Neuronal stem cell (in vitro differentiated cells): ENCODE results near the gene CRYBB2.
A peak's percentile ranks its signal among the peaks of the same experiment; 100 is the strongest.

Experiments used
- DNase-seq: peaks from one replicate; pipeline ENCODE4 v3.0.0-alpha.2; 2013; ENCODE audit warnings: low spot score
- H2AFZ ChIP-seq: one replicate; pipeline ENCODE4 v1.6.1; 2013; ENCODE audit warnings: mild to moderate bottlenecking, low read length, inconsistent platforms
- H2AK5ac ChIP-seq: 2 replicates; pipeline ENCODE4 v1.6.1; 2013; ENCODE audit warnings: low read depth, mild to moderate bottlenecking, inconsistent platforms, low read length, moderate library complexity, mixed read lengths
- H2BK120ac ChIP-seq: 2 replicates; pipeline ENCODE4 v1.6.1; 2013; ENCODE audit warnings: low read depth, mild to moderate bottlenecking, inconsistent platforms, low read length, moderate library complexity, mixed read lengths
- H2BK12ac ChIP-seq: one replicate; pipeline ENCODE4 v1.6.1; 2013; ENCODE audit warnings: low read length, inconsistent platforms
- H2BK15ac ChIP-seq: 2 replicates; pipeline ENCODE4 v1.6.1; 2013; ENCODE audit warnings: mild to moderate bottlenecking, low read length, inconsistent platforms, mixed read lengths
- H2BK5ac ChIP-seq: one replicate; pipeline ENCODE4 v1.6.1; 2013; ENCODE audit warnings: inconsistent platforms, mild to moderate bottlenecking, low read length, moderate library complexity
- H3K14ac ChIP-seq: one replicate; pipeline ENCODE4 v1.6.1; 2013; ENCODE audit warnings: low read length, inconsistent platforms
- H3K18ac ChIP-seq: 2 replicates; pipeline ENCODE4 v1.6.1; 2013; ENCODE audit warnings: low read length, inconsistent platforms
- H3K23ac ChIP-seq: 2 replicates; pipeline ENCODE4 v1.6.1; 2013; ENCODE audit warnings: low read depth, mild to moderate bottlenecking, mixed read lengths, low read length, inconsistent platforms; ENCODE audit not compliant: poor library complexity
- H3K27ac ChIP-seq: replicated peaks from 3 replicates; pipeline ENCODE4 v1.5.1; 2013; ENCODE audit warnings: low read length, inconsistent platforms
- H3K27me3 ChIP-seq, 3 experiments: 2 replicates each; pipeline ENCODE4 v1.6.1; 2013; ENCODE audit warnings: low read length in 3 of 3, mild to moderate bottlenecking in 2 of 3, inconsistent platforms in 1 of 3, low read depth in 1 of 3, mixed read lengths in 1 of 3, moderate library complexity in 1 of 3; ENCODE audit not compliant: control insufficient read depth in 3 of 3, insufficient read depth in 3 of 3
- H3K36me3 ChIP-seq, 2 donors: replicated peaks in 1 of 2; 2 replicates each; pipeline ENCODE4 v1.6.1; 2013; ENCODE audit warnings: low read length in 2 of 2; ENCODE audit not compliant: control insufficient read depth in 2 of 2, insufficient read depth in 2 of 2
- H3K4ac ChIP-seq: 2 replicates; pipeline ENCODE4 v1.6.1; 2013; ENCODE audit warnings: inconsistent platforms, mild to moderate bottlenecking, low read length, moderate library complexity
- H3K4me1 ChIP-seq, 2 donors: 1 replicate in 1 of 2; 2 replicates in 1 of 2; pipeline ENCODE4 v1.6.1; 2013; ENCODE audit warnings: low read length in 2 of 2, low read depth in 1 of 2; ENCODE audit not compliant: control insufficient read depth in 2 of 2, insufficient read depth in 1 of 2
- H3K4me2 ChIP-seq: one replicate; pipeline ENCODE4 v1.6.1; 2013; ENCODE audit warnings: mild to moderate bottlenecking, low read length, inconsistent platforms; ENCODE audit not compliant: insufficient read depth, poor library complexity, severe bottlenecking
- H3K4me3 ChIP-seq, 2 donors: 2 replicates each; pipeline ENCODE4 v1.5.1; 2013; ENCODE audit warnings: low read length in 2 of 2, mild to moderate bottlenecking in 2 of 2, inconsistent platforms in 1 of 2, moderate library complexity in 1 of 2
- H3K79me1 ChIP-seq: one replicate; pipeline ENCODE4 v1.6.1; 2013; ENCODE audit warnings: low read depth, mild to moderate bottlenecking, inconsistent platforms, low read length, moderate library complexity
- H3K9ac ChIP-seq: one replicate; pipeline ENCODE4 v1.6.1; 2013; ENCODE audit warnings: mild to moderate bottlenecking, low read depth, low read length, inconsistent platforms; ENCODE audit not compliant: poor library complexity
- H3K9me3 ChIP-seq, 2 donors: replicated peaks in 1 of 2; 2 replicates each; pipeline versions ENCODE3 to v1.6.1; 2013; ENCODE audit warnings: low read length in 2 of 2, mild to moderate bottlenecking in 2 of 2, inconsistent platforms in 1 of 2, low read depth in 1 of 2, mixed read lengths in 1 of 2, moderate library complexity in 1 of 2; ENCODE audit not compliant: control insufficient read depth in 2 of 2, insufficient read depth in 1 of 2
- H4K8ac ChIP-seq: one replicate; pipeline ENCODE4 v1.6.1; 2013; ENCODE audit warnings: low read depth, mild to moderate bottlenecking, inconsistent platforms, low read length, moderate library complexity
- H4K91ac ChIP-seq: one replicate; pipeline ENCODE4 v1.6.1; 2013; ENCODE audit warnings: low read length, low read depth, mild to moderate bottlenecking, inconsistent platforms; ENCODE audit not compliant: poor library complexity
- WGBS, 2 donors: extraction: QIAGEN DNeasy Blood & Tissue Kit; methylation state at CpG; one replicate each; pipeline ENCODE4 v1.1.7; 2013; ENCODE audit warnings: missing lambda C conversion rate in 2 of 2, mixed read lengths in 1 of 2; ENCODE audit not compliant: insufficient read length in 2 of 2, insufficient replicate concordance in 1 of 2; ENCODE audit errors: extremely low coverage in 2 of 2; 5-methylcytosine and 5-hydroxymethylcytosine counted together

The CRYBB2 gene

GRCh38 chr22:25193130-25193529, 26.3 kb upstream of the CRYBB2 start:
- Histone ChIP-seq H4K8ac (no peak overlapping the region), H3K4me2 (no peak overlapping the region), H3K4me1 (peaks cover 2 to 4% of the 10 kb centered on the region in 2 donors), H3K27me3 (no peaks in the 10 kb centered on the region), H2BK5ac (no peak overlapping the region), H3K9ac (no peak overlapping the region), H2BK15ac (no peak overlapping the region), H2AK5ac (no peak overlapping the region), H2AFZ (no peak overlapping the region), H3K27ac (no peak overlapping the region), H3K14ac (no peak overlapping the region), H3K23ac (no peak overlapping the region), H3K79me1 (no peaks in the 10 kb centered on the region), H3K9me3 (no peaks in the 10 kb centered on the region), H2BK12ac (no peak overlapping the region), H4K91ac (no peak overlapping the region), H3K36me3 (peaks cover 10 to 28% of the 10 kb centered on the region in 2 donors), H3K18ac (no peak overlapping the region), H3K4ac (no peak overlapping the region), H2BK120ac (no peak overlapping the region), H3K4me3 (no peak overlapping the region)
- no peak for DNase-seq
- WGBS, 2 donors: no CpG with 5 or more reads among the region's 4 CpGs

GRCh38 chr22:25193548-25193947, 25.9 kb upstream of the CRYBB2 start:
- Histone ChIP-seq H4K8ac (no peak overlapping the region), H3K14ac (no peak overlapping the region), H4K91ac (no peak overlapping the region), H2BK12ac (no peak overlapping the region), H3K27me3 (no peaks in the 10 kb centered on the region), H3K9me3 (no peaks in the 10 kb centered on the region), H3K36me3 (peaks cover 10 to 28% of the 10 kb centered on the region in 2 donors), H3K4me1 (peaks cover 2 to 4% of the 10 kb centered on the region in 2 donors), H3K23ac (no peak overlapping the region), H2AFZ (no peak overlapping the region), H3K27ac (no peak overlapping the region), H2AK5ac (no peak overlapping the region), H2BK5ac (no peak overlapping the region), H3K79me1 (no peaks in the 10 kb centered on the region), H3K4me2 (no peak overlapping the region), H3K9ac (no peak overlapping the region), H3K4ac (no peak overlapping the region), H3K18ac (no peak overlapping the region), H2BK120ac (no peak overlapping the region), H3K4me3 (no peak overlapping the region), H2BK15ac (no peak overlapping the region)
- no CpG with 5 or more reads among the region's 3 CpGs for WGBS, 2 donors
- peak; percentile 38 for DNase-seq

GRCh38 chr22:25196326-25196725, 23.1 kb upstream of the CRYBB2 start:
- H3K9ac ChIP-seq: no peak overlapping the region
- H3K36me3 ChIP-seq: peaks cover 7 to 15% of the 10 kb centered on the region in 2 donors
- H3K14ac ChIP-seq: no peak overlapping the region
- H3K4me2 ChIP-seq: no peak overlapping the region
- no peak overlapping the region for H3K4ac ChIP-seq
- no peak overlapping the region for H2BK5ac ChIP-seq
- WGBS, 2 donors: no CpG with 5 or more reads among the region's 5 CpGs
- H2AFZ ChIP-seq: no peak overlapping the region
- no peaks in the 10 kb centered on the region for H3K79me1 ChIP-seq
- H3K9me3 ChIP-seq: no peaks in the 10 kb centered on the region
- no peak overlapping the region for H4K91ac ChIP-seq
- no peak overlapping the region for H2BK12ac ChIP-seq
- no peak overlapping the region for H4K8ac ChIP-seq
- no peak overlapping the region for H3K27ac ChIP-seq
- no peak overlapping the region for H2BK15ac ChIP-seq
- no peaks in the 10 kb centered on the region for H3K27me3 ChIP-seq
- H3K23ac ChIP-seq: no peak overlapping the region
- H3K18ac ChIP-seq: no peak overlapping the region
- no peak overlapping the region for H3K4me3 ChIP-seq
- peaks cover 10% of the 10 kb centered on the region in 2 donors for H3K4me1 ChIP-seq
- no peak overlapping the region for H2BK120ac ChIP-seq
- H2AK5ac ChIP-seq: no peak overlapping the region
- no peak for DNase-seq

GRCh38 chr22:25197340-25197739, 22.1 kb upstream of the CRYBB2 start:
- H3K27ac ChIP-seq: no peak overlapping the region
- H3K27me3 ChIP-seq: no peaks in the 10 kb centered on the region
- H3K14ac ChIP-seq: no peak overlapping the region
- H2BK120ac ChIP-seq: no peak overlapping the region
- no peaks in the 10 kb centered on the region for H3K9me3 ChIP-seq
- H3K4ac ChIP-seq: no peak overlapping the region
- no peak overlapping the region for H4K91ac ChIP-seq
- H3K9ac ChIP-seq: no peak overlapping the region
- no peak overlapping the region for H3K23ac ChIP-seq
- H3K79me1 ChIP-seq: no peaks in the 10 kb centered on the region
- H4K8ac ChIP-seq: no peak overlapping the region
- H2BK5ac ChIP-seq: no peak overlapping the region
- WGBS, 2 donors: no CpG with 5 or more reads among the region's 4 CpGs
- H2AK5ac ChIP-seq: no peak overlapping the region
- no peak overlapping the region for H3K4me3 ChIP-seq
- no peak overlapping the region for H2BK15ac ChIP-seq
- no peak overlapping the region for H3K18ac ChIP-seq
- peaks cover 10% of the 10 kb centered on the region in 2 donors for H3K4me1 ChIP-seq
- H2BK12ac ChIP-seq: no peak overlapping the region
- no peak overlapping the region for H2AFZ ChIP-seq
- DNase-seq: no peak
- H3K36me3 ChIP-seq: peaks cover 4 to 7% of the 10 kb centered on the region in 2 donors
- H3K4me2 ChIP-seq: no peak overlapping the region
